Measurements from ENCODE around the gene OR51Q1. TPM values are rescaled to one million over a fixed set of nuclear protein-coding genes. Genes with fewer than 3 reads are reported as not detected.

The OR51Q1 gene, protein sequence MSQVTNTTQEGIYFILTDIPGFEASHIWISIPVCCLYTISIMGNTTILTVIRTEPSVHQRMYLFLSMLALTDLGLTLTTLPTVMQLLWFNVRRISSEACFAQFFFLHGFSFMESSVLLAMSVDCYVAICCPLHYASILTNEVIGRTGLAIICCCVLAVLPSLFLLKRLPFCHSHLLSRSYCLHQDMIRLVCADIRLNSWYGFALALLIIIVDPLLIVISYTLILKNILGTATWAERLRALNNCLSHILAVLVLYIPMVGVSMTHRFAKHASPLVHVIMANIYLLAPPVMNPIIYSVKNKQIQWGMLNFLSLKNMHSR
- not detected for polyA plus RNA-seq (2013, experiment 1 of 2)
- not detected for polyA plus RNA-seq (2013, experiment 2 of 2)

DNA sequence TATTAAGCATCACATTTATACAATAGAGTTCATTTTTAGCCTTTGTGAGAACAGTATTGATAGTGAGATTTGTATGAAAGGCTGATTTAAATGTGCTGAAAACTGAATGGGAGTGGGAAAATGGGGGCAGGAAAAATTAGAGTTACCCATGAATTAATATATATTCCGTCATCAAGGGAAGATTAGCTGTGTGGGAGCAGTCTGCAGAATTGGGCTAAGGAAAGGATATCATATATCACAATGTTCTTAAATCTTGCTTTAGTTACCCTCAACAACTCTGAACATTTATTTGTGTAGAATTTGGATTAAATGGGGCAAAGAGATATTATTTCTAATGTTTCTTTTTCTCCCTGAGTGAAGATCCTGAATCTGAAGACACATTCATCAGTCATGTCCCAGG is at the start of gene OR51Q1:
OR51Q1 (plus strand) TSS at position 301 of the 400 bp plus-strand sequence; CDS start at position 391, 90 bp downstream.
- Histone ChIP-seq H3K27ac (ENCODE audit: low read depth, low read length) (no peak within 1 kb of the TSS), H3K9ac (ENCODE audit: low read depth, low read length) (no peak within 1 kb of the TSS), H3K4me3 (ENCODE audit: low read length) (no peak within 1 kb of the TSS), H3K27me3 (ENCODE audit: insufficient read depth, low read length) (no peaks in the 10 kb centered on the region), H3K9me3 (ENCODE audit: insufficient read depth, low read depth, low read length) (no peaks in the 10 kb centered on the region), H3K36me3 (ENCODE audit: insufficient read depth, low read length) (no peaks in the 10 kb centered on the region), H3K4me1 (ENCODE audit: insufficient read depth, low read length) (no peaks in the 10 kb centered on the region)
- WGBS = 100% methylated on average over 1 of the region's 1 CpG

GRCh38 chr11:5380740-5381342 is 41.1 kb upstream of the OR51Q1 start:
- H3K27me3 ChIP-seq (ENCODE audit: insufficient read depth, low read length) = no peaks in the 10 kb centered on the region
- no peak overlapping the region for H3K9ac ChIP-seq (ENCODE audit: low read depth, low read length)
- H3K27ac ChIP-seq (ENCODE audit: low read depth, low read length) = no peak overlapping the region
- H3K9me3 ChIP-seq (ENCODE audit: insufficient read depth, low read depth, low read length) = no peaks in the 10 kb centered on the region
- H3K4me1 ChIP-seq (ENCODE audit: insufficient read depth, low read length) = peaks cover 16% of the 10 kb centered on the region
- no peaks in the 10 kb centered on the region for H3K36me3 ChIP-seq (ENCODE audit: insufficient read depth, low read length)
- no peak overlapping the region for H3K4me3 ChIP-seq (ENCODE audit: low read length)
- WGBS = 83% methylated on average over 4 of the region's 4 CpGs

DNA sequence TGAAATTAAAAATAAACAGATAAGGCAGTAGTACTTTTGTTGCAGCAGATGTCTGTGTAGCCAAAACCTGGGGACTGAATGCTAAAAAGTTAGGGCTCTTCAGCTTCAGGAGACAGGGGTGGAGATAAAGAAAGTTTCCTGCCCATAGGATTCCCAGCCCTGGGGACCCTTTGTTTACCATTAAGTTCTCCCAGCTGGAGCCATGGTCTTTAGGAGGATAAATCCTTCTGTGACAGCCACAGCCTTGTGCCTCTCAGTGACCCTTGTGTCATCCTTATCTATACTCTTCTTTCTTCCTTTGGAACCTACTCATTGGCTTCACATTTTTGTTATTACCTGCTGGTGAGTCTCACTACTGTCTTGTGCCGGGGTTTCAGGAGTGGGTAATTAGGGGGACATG is 38.3 kb upstream of the OR51Q1 start, which contains the start of gene OR51M1:
OR51M1 (plus strand) TSS at position 237 of the 400 bp plus-strand sequence. CDS start 5,587 bp downstream, outside the sequence.
- Histone ChIP-seq H3K9me3 (ENCODE audit: insufficient read depth, low read depth, low read length) (no peaks in the 10 kb centered on the region), H3K9ac (ENCODE audit: low read depth, low read length) (no peak within 1 kb of the TSS), H3K4me3 (ENCODE audit: low read length) (no peak within 1 kb of the TSS)

DNA sequence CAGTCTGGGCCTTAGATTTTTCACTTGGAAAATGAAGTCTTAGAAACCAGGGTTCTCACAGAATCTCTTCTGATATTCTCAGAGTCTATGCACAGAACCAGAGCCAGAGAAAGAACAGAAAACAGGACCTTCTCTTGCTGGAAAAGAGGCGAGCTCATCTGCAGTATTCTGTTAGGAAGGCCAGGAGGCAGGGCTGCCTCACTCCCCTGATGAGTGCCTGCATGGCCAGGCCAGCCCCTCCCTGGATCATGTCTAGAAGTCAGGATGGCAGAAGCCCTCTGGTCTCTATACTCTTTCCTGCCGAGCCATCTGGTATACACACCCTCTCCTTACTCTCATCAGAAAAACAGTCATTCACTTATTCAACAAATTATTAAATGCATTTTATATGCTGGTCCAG is 37.6 kb upstream of the OR51Q1 start:
- Histone ChIP-seq H3K27me3 (ENCODE audit: insufficient read depth, low read length) (no peaks in the 10 kb centered on the region), H3K4me1 (ENCODE audit: insufficient read depth, low read length) (peaks cover 37% of the 10 kb centered on the region), H3K9me3 (ENCODE audit: insufficient read depth, low read depth, low read length) (no peaks in the 10 kb centered on the region), H3K36me3 (ENCODE audit: insufficient read depth, low read length) (no peaks in the 10 kb centered on the region), H3K27ac (ENCODE audit: low read depth, low read length) (no peak overlapping the region), H3K9ac (ENCODE audit: low read depth, low read length) (no peak overlapping the region), H3K4me3 (ENCODE audit: low read length) (no peak overlapping the region)
- WGBS = 84% methylated on average over 2 of the region's 2 CpGs

More for the DNA sequence above, 38.3 kb upstream of the OR51Q1 start, which contains the start of gene OR51M1:
- H3K4me1 ChIP-seq (ENCODE audit: insufficient read depth, low read length) = peaks cover 33% of the 10 kb centered on the region
- H3K27me3 ChIP-seq (ENCODE audit: insufficient read depth, low read length) = no peaks in the 10 kb centered on the region
- 73% methylated on average over 1 of the region's 1 CpG for WGBS
- H3K36me3 ChIP-seq (ENCODE audit: insufficient read depth, low read length) = no peaks in the 10 kb centered on the region
- peak within 1 kb of the TSS; percentile 23; the same call in 1 of the 2 replicates for H3K27ac ChIP-seq (ENCODE audit: low read depth, low read length)

GRCh38 chr11:5390210-5390609 is 31.7 kb upstream of the OR51Q1 start:
- no peak overlapping the region for H3K27ac ChIP-seq (ENCODE audit: low read depth, low read length)
- no peak overlapping the region for H3K4me3 ChIP-seq (ENCODE audit: low read length)
- H3K9me3 ChIP-seq (ENCODE audit: insufficient read depth, low read depth, low read length) = no peaks in the 10 kb centered on the region
- H3K36me3 ChIP-seq (ENCODE audit: insufficient read depth, low read length) = no peaks in the 10 kb centered on the region
- WGBS = 89% methylated on average over 2 of the region's 2 CpGs
- no peak overlapping the region for H3K9ac ChIP-seq (ENCODE audit: low read depth, low read length)
- H3K27me3 ChIP-seq (ENCODE audit: insufficient read depth, low read length) = no peaks in the 10 kb centered on the region
- peaks cover 21% of the 10 kb centered on the region for H3K4me1 ChIP-seq (ENCODE audit: insufficient read depth, low read length)

DNA sequence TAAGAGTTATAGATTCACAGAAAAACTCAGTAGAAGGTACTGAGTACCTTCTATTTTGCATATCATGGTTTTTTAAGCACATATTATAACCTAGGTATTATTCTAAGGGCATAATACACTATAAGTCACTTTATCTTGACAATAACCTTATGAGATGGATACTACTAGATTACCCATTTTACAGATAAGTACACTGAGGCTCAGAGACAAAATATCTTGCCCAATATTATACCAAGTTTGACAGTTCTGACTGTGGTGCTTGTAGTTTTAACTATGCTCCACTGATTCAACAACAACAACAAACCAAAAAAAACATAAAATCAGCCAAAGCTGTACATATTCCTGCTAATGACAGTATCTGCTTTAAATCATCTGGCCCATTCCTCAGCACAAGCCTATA is 27.8 kb upstream of the OR51Q1 start:
- no peak overlapping the region for H3K9ac ChIP-seq (ENCODE audit: low read depth, low read length)
- H3K27ac ChIP-seq (ENCODE audit: low read depth, low read length) = no peak overlapping the region
- no peak overlapping the region for H3K4me3 ChIP-seq (ENCODE audit: low read length)
- H3K36me3 ChIP-seq (ENCODE audit: insufficient read depth, low read length) = no peaks in the 10 kb centered on the region
- no peaks in the 10 kb centered on the region for H3K4me1 ChIP-seq (ENCODE audit: insufficient read depth, low read length)
- no peaks in the 10 kb centered on the region for H3K9me3 ChIP-seq (ENCODE audit: insufficient read depth, low read depth, low read length)
- H3K27me3 ChIP-seq (ENCODE audit: insufficient read depth, low read length) = no peaks in the 10 kb centered on the region

- H3K27ac ChIP-seq (ENCODE audit: low read depth, low read length) = no peak overlapping the region
- no peak overlapping the region for H3K9ac ChIP-seq (ENCODE audit: low read depth, low read length)
- no peak overlapping the region for H3K4me3 ChIP-seq (ENCODE audit: low read length)
- H3K36me3 ChIP-seq (ENCODE audit: insufficient read depth, low read length) = no peaks in the 10 kb centered on the region
- no peaks in the 10 kb centered on the region for H3K27me3 ChIP-seq (ENCODE audit: insufficient read depth, low read length)
- H3K9me3 ChIP-seq (ENCODE audit: insufficient read depth, low read depth, low read length) = no peaks in the 10 kb centered on the region
- H3K4me1 ChIP-seq (ENCODE audit: insufficient read depth, low read length) = no peaks in the 10 kb centered on the region
Observed at GRCh38 chr11:5398936-5399335, 23.0 kb upstream of the OR51Q1 start.

DNA sequence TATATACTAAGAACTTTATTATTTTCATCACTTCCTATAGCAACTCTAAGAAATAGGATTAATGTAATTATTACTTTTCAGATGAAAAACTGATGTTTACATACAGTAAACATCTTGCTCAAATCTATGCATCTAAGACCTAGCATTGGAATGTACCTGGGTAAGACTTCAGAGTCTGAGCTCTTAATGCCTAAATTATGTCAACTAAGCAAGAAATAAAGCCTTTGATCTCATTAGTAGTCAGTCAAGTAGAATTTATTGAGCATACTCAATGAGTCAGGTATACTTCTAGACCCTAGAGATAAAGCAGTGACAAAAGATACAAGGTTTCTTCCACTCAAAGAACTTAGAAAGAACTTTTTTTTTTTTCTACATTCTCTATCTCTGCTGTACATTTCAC is 16.7 kb upstream of the OR51Q1 start:
- Histone ChIP-seq H3K27ac (ENCODE audit: low read depth, low read length) (no peak overlapping the region), H3K4me1 (ENCODE audit: insufficient read depth, low read length) (no peaks in the 10 kb centered on the region), H3K4me3 (ENCODE audit: low read length) (no peak overlapping the region), H3K27me3 (ENCODE audit: insufficient read depth, low read length) (no peaks in the 10 kb centered on the region), H3K9ac (ENCODE audit: low read depth, low read length) (no peak overlapping the region), H3K9me3 (ENCODE audit: insufficient read depth, low read depth, low read length) (no peaks in the 10 kb centered on the region), H3K36me3 (ENCODE audit: insufficient read depth, low read length) (no peaks in the 10 kb centered on the region)

GRCh38 chr11:5420993-5421392 is 918 bp upstream of the OR51Q1 start:
- Histone ChIP-seq H3K9me3 (ENCODE audit: insufficient read depth, low read depth, low read length) (no peaks in the 10 kb centered on the region), H3K27ac (ENCODE audit: low read depth, low read length) (no peak overlapping the region), H3K4me1 (ENCODE audit: insufficient read depth, low read length) (no peaks in the 10 kb centered on the region), H3K9ac (ENCODE audit: low read depth, low read length) (no peak overlapping the region), H3K4me3 (ENCODE audit: low read length) (no peak overlapping the region), H3K27me3 (ENCODE audit: insufficient read depth, low read length) (no peaks in the 10 kb centered on the region), H3K36me3 (ENCODE audit: insufficient read depth, low read length) (no peaks in the 10 kb centered on the region)
- WGBS = 83% methylated on average over 5 of the region's 5 CpGs

DNA sequence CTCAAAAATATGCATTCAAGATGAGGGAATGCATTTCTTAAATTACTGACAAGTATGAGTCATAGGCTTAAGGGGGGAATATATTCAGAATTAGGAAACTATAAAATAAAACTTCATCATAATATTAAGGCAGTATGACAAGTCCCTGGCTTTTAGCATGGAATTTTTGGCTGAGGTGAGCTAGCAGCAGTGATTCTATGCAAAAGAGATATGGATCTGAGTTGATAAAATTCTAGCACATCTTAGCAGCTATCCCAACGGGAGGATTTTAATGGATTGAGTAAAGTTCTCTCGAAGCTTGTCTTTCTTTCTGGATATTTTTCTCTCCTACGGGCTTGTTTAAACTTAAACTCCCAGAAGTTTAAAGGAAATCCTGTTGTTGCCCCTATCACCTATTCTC is 1.2 kb downstream of the OR51Q1 start:
- Histone ChIP-seq H3K4me3 (ENCODE audit: low read length) (no peak overlapping the region), H3K27ac (ENCODE audit: low read depth, low read length) (no peak overlapping the region), H3K9ac (ENCODE audit: low read depth, low read length) (no peak overlapping the region), H3K36me3 (ENCODE audit: insufficient read depth, low read length) (no peaks in the 10 kb centered on the region), H3K27me3 (ENCODE audit: insufficient read depth, low read length) (no peaks in the 10 kb centered on the region), H3K4me1 (ENCODE audit: insufficient read depth, low read length) (no peaks in the 10 kb centered on the region), H3K9me3 (ENCODE audit: insufficient read depth, low read depth, low read length) (no peaks in the 10 kb centered on the region)
- WGBS = 94% methylated on average over 3 of the region's 3 CpGs

- Histone ChIP-seq H3K36me3 (ENCODE audit: insufficient read depth, low read length) (no peaks in the 10 kb centered on the region), H3K4me3 (ENCODE audit: low read length) (no peak within 1 kb of the TSS), H3K4me1 (ENCODE audit: insufficient read depth, low read length) (no peaks in the 10 kb centered on the region), H3K9me3 (ENCODE audit: insufficient read depth, low read depth, low read length) (no peaks in the 10 kb centered on the region), H3K27ac (ENCODE audit: low read depth, low read length) (no peak within 1 kb of the TSS), H3K27me3 (ENCODE audit: insufficient read depth, low read length) (no peaks in the 10 kb centered on the region), H3K9ac (ENCODE audit: low read depth, low read length) (no peak within 1 kb of the TSS)
- 59% methylated on average over 2 of the region's 2 CpGs for WGBS
Observed at GRCh38 chr11:5441414-5441813, 19.5 kb downstream of the OR51Q1 start, which contains the start of gene OR51I1. OR51I1 (minus strand) TSS chr11:5441514; CDS start chr11:5441514, 0 bp downstream.
